HepG2 (cell line): ENCODE measurements around the gene BCAS3. TPM values are rescaled to one million over a fixed set of nuclear protein-coding genes. Genes with fewer than 3 reads are reported as not detected.

ENCODE experiments used
- ARID3A ChIP-seq: IDR thresholded peaks from 2 replicates; pipeline ENCODE4 v1.6.1; 2012; ENCODE audit warnings: low read depth, low read length, improper control_type of control experiment
- ATF4 ChIP-seq, 2 experiments: fragments of 450-650 bp in 1 of 2; sonication (generic) in 1 of 2; formaldehyde crosslinking; IDR thresholded peaks; 2 replicates each; pipeline versions ENCODE4 v1.5.0 to v1.8.0; 2020 to 2022; ENCODE audit warnings: mild to moderate bottlenecking in 1 of 2, missing genetic modification reagents in 1 of 2
- HDAC1 ChIP-seq: sonication (generic); formaldehyde crosslinking; IDR thresholded peaks from 2 replicates; pipeline ENCODE4 v1.5.1; 2020; ENCODE audit warnings: mild to moderate bottlenecking, missing genetic modification reagents
- HNF4G ChIP-seq, 2 experiments: sonication (generic) in 1 of 2; formaldehyde crosslinking in 1 of 2; IDR thresholded peaks; 2 replicates each; pipeline versions ENCODE4 v1.4.0 to v1.6.1; 2011 to 2020; ENCODE audit warnings: borderline replicate concordance in 2 of 2, low read depth in 2 of 2, mild to moderate bottlenecking in 2 of 2, low read length in 1 of 2, missing genetic modification reagents in 1 of 2, moderate library complexity in 1 of 2
- KDM5A ChIP-seq: fragments of 200-600 bp; sonication (generic); IDR thresholded peaks from 2 replicates; pipeline ENCODE4 v1.7.0; 2018; ENCODE audit warnings: antibody characterized with exemption, mild to moderate bottlenecking, low read length, borderline replicate concordance
- POGZ ChIP-seq: sonication (generic); formaldehyde crosslinking; IDR thresholded peaks from 2 replicates; pipeline ENCODE4 v1.4.0; 2020; ENCODE audit warnings: mild to moderate bottlenecking, missing genetic modification reagents
- RBM22 ChIP-seq: fragments of 200-400 bp; formaldehyde crosslinking; optimal IDR thresholded peaks from 2 replicates; pipeline ENCODE3; 2017; ENCODE audit warnings: mild to moderate bottlenecking, low read length, moderate library complexity
- SOX5 ChIP-seq: IDR thresholded peaks from 2 replicates; pipeline ENCODE4 v1.6.1; 2016; ENCODE audit warnings: borderline replicate concordance
- SOX6 ChIP-seq, 2 experiments: fragments of 450-650 bp in 1 of 2; sonication (generic) in 1 of 2; formaldehyde crosslinking in 1 of 2; IDR thresholded peaks; 2 replicates each; pipeline versions ENCODE4 v1.4.0 to v1.6.1; 2017 to 2020; ENCODE audit warnings: antibody characterized with exemption in 1 of 2, mild to moderate bottlenecking in 1 of 2, missing genetic modification reagents in 1 of 2
- STAG1 ChIP-seq: sonication (generic); formaldehyde crosslinking; IDR thresholded peaks from 2 replicates; pipeline ENCODE4 v1.4.0; 2020; ENCODE audit warnings: missing genetic modification reagents
- STAT5B ChIP-seq: sonication (generic); formaldehyde crosslinking; IDR thresholded peaks from 2 replicates; pipeline ENCODE4 v1.4.0; 2020; ENCODE audit warnings: missing genetic modification reagents
- ZNF124 ChIP-seq: sonication (generic); formaldehyde crosslinking; IDR thresholded peaks from 2 replicates; pipeline ENCODE4 v1.4.0; 2020; ENCODE audit warnings: missing genetic modification reagents
- ZNF235 ChIP-seq: sonication (generic); formaldehyde crosslinking; IDR thresholded peaks from 2 replicates; pipeline ENCODE4 v1.8.1; 2023; ENCODE audit warnings: mild to moderate bottlenecking, missing genetic modification reagents, borderline replicate concordance
- ZNF382 ChIP-seq: sonication (generic); formaldehyde crosslinking; IDR thresholded peaks from 2 replicates; pipeline ENCODE4 v1.5.0; 2020; ENCODE audit warnings: missing genetic modification reagents, mild to moderate bottlenecking, borderline replicate concordance
- ZNF530 ChIP-seq: sonication (generic); formaldehyde crosslinking; IDR thresholded peaks from 2 replicates; pipeline ENCODE4 v1.5.0; 2020; ENCODE audit warnings: low read depth, mild to moderate bottlenecking, missing genetic modification reagents
- polyA plus RNA-seq, 8 experiments: library from polyadenylated mRNA; depleted of rRNA in 3 of 8; stranded (reverse) in 7 of 8; unstranded in 1 of 8; fragments of >200 nt; fragmentation: Illumina TruSeq in 4 of 8; extraction: Trizol in 4 of 8; gene quantifications; 2 replicates each; pipeline versions ENCODE4 v1.2.1 to v1.2.3, GENCODE V29; 2011 to 2016; ENCODE audit warnings: low read depth in 4 of 8, missing spikeins in 1 of 8, mixed read lengths in 1 of 8; ENCODE audit not compliant: insufficient read depth in 1 of 8
- total RNA-seq, 5 experiments: library from RNA; depleted of rRNA; stranded (reverse); fragments of >200 nt; fragmentation: Illumina TruSeq; extraction: Trizol; gene quantifications; 2 replicates each; pipeline ENCODE4 v1.2.3, GENCODE V29; 2016; ENCODE audit warnings: low read depth in 1 of 5
- TF ChIP-seq, protein P1 (sequence below): sonication (generic); formaldehyde crosslinking; IDR thresholded peaks from 2 replicates; pipeline ENCODE4 v1.5.0; 2020; ENCODE audit warnings: missing genetic modification reagents, mild to moderate bottlenecking, borderline replicate concordance

Gene BCAS3
- total and polyA plus RNA-seq, 2 of the 13 experiments (the other 11 are each of a cell fraction or from before 2014, with no cell fraction given): 10.7 to 11.2 TPM

DNA sequence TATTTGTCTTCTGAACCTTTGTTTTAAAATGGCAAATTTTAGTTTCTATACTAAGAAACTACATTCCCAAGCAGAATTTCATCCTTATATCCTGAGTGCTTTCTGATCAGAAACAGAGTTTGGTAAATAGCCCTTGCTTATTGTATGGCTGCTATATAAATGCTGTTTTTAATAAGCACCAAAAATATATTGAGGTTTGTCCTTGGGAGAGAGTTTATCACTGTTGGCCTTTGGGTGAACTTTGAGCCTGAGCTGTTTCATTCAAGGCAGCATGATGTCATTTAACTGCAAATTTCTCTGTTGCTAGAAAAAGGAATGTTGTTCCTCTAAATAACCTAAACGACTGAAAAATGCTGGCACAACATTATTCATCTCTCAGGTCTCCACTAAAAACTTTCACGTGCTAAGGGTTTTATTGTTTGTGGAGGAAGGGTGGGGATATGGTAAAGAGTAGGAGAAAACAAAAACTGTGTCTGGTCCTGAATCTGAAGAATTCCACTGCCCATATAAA, 387.7 kb downstream of the BCAS3 start (continued):
- TF ChIP-seq, protein P1, sequence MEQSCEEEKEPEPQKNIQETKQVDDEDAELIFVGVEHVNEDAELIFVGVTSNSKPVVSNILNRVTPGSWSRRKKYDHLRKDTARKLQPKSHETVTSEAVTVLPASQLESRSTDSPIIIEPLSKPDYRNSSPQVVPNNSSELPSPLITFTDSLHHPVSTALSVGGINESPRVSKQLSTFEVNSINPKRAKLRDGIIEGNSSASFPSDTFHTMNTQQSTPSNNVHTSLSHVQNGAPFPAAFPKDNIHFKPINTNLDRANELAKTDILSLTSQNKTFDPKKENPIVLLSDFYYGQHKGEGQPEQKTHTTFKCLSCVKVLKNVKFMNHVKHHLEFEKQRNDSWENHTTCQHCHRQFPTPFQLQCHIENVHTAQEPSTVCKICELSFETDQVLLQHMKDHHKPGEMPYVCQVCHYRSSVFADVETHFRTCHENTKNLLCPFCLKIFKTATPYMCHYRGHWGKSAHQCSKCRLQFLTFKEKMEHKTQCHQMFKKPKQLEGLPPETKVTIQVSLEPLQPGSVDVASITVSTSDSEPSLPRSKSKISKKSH (CRISPR knock-in tag): no peak
- TF ChIP-seq HNF4G (IDR thresholded peaks at IDR 0.05; ENCODE audit: borderline replicate concordance, low read depth, low read length): peak; percentile 57; the same call in 1 of the 2 replicates
- TF ChIP-seq HNF4G (CRISPR knock-in tag; IDR thresholded peaks at IDR 0.05; ENCODE audit: borderline replicate concordance, low read depth): no peak
- no peak for TF ChIP-seq STAT5B (CRISPR knock-in tag)
- peak; percentile 63; the same call in 1 of the 2 replicates for TF ChIP-seq SOX5
- TF ChIP-seq ZNF124 (CRISPR knock-in tag): no peak
- TF ChIP-seq ZNF530: no peak
- TF ChIP-seq KDM5A: no peak
- TF ChIP-seq RBM22: no peak
- peak; percentile 37; the same call in 1 of the 2 replicates for TF ChIP-seq HDAC1 (CRISPR knock-in tag)
- no peak; the same call in 1 of the 2 replicates for TF ChIP-seq POGZ
- no peak for TF ChIP-seq STAG1
- TF ChIP-seq ARID3A: peak; percentile 79
- TF ChIP-seq ZNF382 (CRISPR knock-in tag): no peak
- TF ChIP-seq ZNF235 (CRISPR knock-in tag): no peak
- no peak for TF ChIP-seq SOX6 (IDR thresholded peaks at IDR 0.05)
- TF ChIP-seq SOX6 (CRISPR knock-in tag; IDR thresholded peaks at IDR 0.05): peak; percentile 64; the same call in 1 of the 2 replicates
- peak in 1 of 2 experiments; percentile 89; a peak in 2 of 4 replicates for TF ChIP-seq ATF4 (CRISPR knock-in tag; IDR thresholded peaks at IDR 0.05)
